ENCODE data around the gene SUMO3. TPM values are rescaled to one million over a fixed set of nuclear protein-coding genes. Genes with fewer than 3 reads are reported as not detected.
A peak's percentile ranks its signal among the peaks of the same experiment; 100 is the strongest.

SUMO3 gene
- total and polyA plus RNA-seq, 2 of the 13 experiments (the other 11 are each of a cell fraction or from before 2014, with no cell fraction given): 51.4 to 92.4 TPM

GRCh38 chr21:44802396-44803153, 15.3 kb downstream of the SUMO3 start (continued):
- 0 out of 2 replicates have a peak, but pooled peaks have one; percentile 22 for TF ChIP-seq ZSCAN29 (CRISPR knock-in tag; conservative IDR thresholded peaks at IDR 0.05)
- TF ChIP-seq ZSCAN31 (CRISPR knock-in tag; IDR thresholded peaks at IDR 0.05; ENCODE audit: low read depth): no peak
- 0 out of 2 replicates have a peak, but pooled peaks have one; percentile 13 for TF ChIP-seq ZNF331 (CRISPR knock-in tag; IDR thresholded peaks at IDR 0.05)
- no peak for TF ChIP-seq TRIM24 (CRISPR knock-in tag; IDR thresholded peaks at IDR 0.05)
- TF ChIP-seq NPAS2 (CRISPR knock-in tag; IDR thresholded peaks at IDR 0.05; ENCODE audit: borderline replicate concordance): no peak
- TF ChIP-seq PAXIP1 (CRISPR knock-in tag; conservative IDR thresholded peaks at IDR 0.05): peak; percentile 65
- no peak for TF ChIP-seq ZNF740 (CRISPR knock-in tag; IDR thresholded peaks at IDR 0.05)
- no peak for TF ChIP-seq ESRRA (CRISPR knock-in tag; IDR thresholded peaks at IDR 0.05; ENCODE audit: low read depth)
- TF ChIP-seq CBX5 (CRISPR knock-in tag; IDR thresholded peaks at IDR 0.05; ENCODE audit: borderline replicate concordance): no peak
- TF ChIP-seq ZNF747 (CRISPR knock-in tag; IDR thresholded peaks at IDR 0.05; ENCODE audit: borderline replicate concordance): no peak
- TF ChIP-seq ZNF329 (CRISPR knock-in tag; IDR thresholded peaks at IDR 0.05; ENCODE audit: low read depth): no peak
- no peak for TF ChIP-seq ZUFSP (CRISPR knock-in tag; IDR thresholded peaks at IDR 0.05; ENCODE audit: borderline replicate concordance)
- TF ChIP-seq ELF3 (CRISPR knock-in tag; IDR thresholded peaks at IDR 0.05): 0 out of 2 replicates have a peak, but pooled peaks have one; percentile 9
- TF ChIP-seq ZNF3 (CRISPR knock-in tag; IDR thresholded peaks at IDR 0.05): no peak
- 0 out of 2 replicates have a peak, but pooled peaks have one; percentile 40 for TF ChIP-seq GZF1 (CRISPR knock-in tag; IDR thresholded peaks at IDR 0.05)
- TF ChIP-seq HMGXB3 (CRISPR knock-in tag; IDR thresholded peaks at IDR 0.05; ENCODE audit: borderline replicate concordance): no peak
- no peak for TF ChIP-seq CC2D1A (CRISPR knock-in tag; IDR thresholded peaks at IDR 0.05)
- no peak for TF ChIP-seq ZNF530 (CRISPR knock-in tag; IDR thresholded peaks at IDR 0.05; ENCODE audit: low read depth)
